Stimulated activated effector memory CD8-positive, alpha-beta T cell treated with anti-CD3 and anti-CD28 coated beads, Interleukin-12 subunit alpha, Interleukin-12 subunit beta, amount 100 ng/mL, for 72 hours (primary cell): ENCODE data around the gene LCORL.

Experiments used
- ATAC-seq: fragments of 150-1000 bp; cut with Tn5 transposase; 2 replicates; pipeline ENCODE4 v1.10.0; 2021
- DNase-seq, 2 donors: peaks; one replicate each; pipeline ENCODE4 v3.0.0; 2021 to 2022; ENCODE audit warnings: low spot score in 2 of 2
- H3K27ac Mint-ChIP-seq: one replicate; pipeline ENCODE4 v1.8.0; 2022; ENCODE audit warnings: mild to moderate bottlenecking, mixed read lengths
- H3K36me3 Mint-ChIP-seq: one replicate; pipeline ENCODE4 v1.8.0; 2022; ENCODE audit warnings: mild to moderate bottlenecking, mixed read lengths
- H3K4me1 Mint-ChIP-seq: one replicate; pipeline ENCODE4 v1.8.0; 2022; ENCODE audit warnings: mixed read lengths
- H3K4me3 Mint-ChIP-seq: one replicate; pipeline ENCODE4 v1.8.0; 2022; ENCODE audit warnings: mild to moderate bottlenecking, mixed read lengths
- H3K9me3 Mint-ChIP-seq: one replicate; pipeline ENCODE4 v1.8.0; 2022; ENCODE audit warnings: mixed read lengths

LCORL gene

DNA sequence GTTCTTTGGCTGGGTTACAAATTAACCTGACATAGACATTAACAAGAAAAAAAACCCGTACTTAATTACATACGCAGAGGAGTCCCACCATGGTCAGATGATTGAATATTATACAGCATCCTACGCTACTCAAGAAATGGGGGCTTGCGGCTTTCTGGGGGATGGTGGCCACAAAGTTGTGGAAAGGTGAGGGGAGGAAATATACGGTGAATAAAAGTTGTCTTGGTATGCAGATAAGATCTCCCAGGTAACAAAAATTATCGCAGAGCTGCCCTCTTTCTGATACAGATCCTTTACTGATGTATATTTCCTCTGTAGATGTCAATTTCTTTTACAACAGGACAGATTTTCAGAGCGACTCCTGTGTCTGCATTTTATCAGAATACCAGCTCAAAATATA is 211.9 kb downstream of the LCORL start:
- ATAC-seq (no peak), DNase-seq (no peak)
- Mint-ChIP-seq H3K36me3 (peaks cover 82% of the 10 kb centered on the region), H3K4me1 (peaks cover 48% of the 10 kb centered on the region), H3K27ac (peak overlapping the region; percentile 99), H3K4me3 (peak overlapping the region; percentile 97), H3K9me3 (no peaks in the 10 kb centered on the region)

DNA sequence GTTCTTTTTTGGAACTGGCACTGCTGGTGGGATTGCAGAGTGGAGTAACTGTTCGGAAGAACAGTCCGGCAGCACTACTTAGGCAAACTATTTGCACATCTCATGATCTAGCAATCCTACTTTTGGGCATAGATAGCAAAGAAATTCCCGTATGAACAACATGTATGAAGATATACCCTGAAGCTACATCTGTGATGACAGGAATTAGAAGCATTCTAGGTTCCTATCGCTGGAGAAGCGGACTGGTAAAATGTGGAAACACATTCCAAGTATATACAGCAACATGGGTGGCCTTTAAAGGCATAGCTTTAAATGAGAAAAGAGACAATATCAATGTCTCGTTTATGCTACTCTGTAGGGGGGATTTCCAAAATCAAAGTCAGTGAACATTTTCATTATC is 214.1 kb downstream of the LCORL start:
- no peak for ATAC-seq
- Mint-ChIP-seq H3K27ac (peak overlapping the region; percentile 76), H3K4me3 (peak overlapping the region; percentile 97), H3K36me3 (peaks cover 82% of the 10 kb centered on the region), H3K4me1 (peaks cover 54% of the 10 kb centered on the region), H3K9me3 (no peaks in the 10 kb centered on the region)
- no peak for DNase-seq

DNA sequence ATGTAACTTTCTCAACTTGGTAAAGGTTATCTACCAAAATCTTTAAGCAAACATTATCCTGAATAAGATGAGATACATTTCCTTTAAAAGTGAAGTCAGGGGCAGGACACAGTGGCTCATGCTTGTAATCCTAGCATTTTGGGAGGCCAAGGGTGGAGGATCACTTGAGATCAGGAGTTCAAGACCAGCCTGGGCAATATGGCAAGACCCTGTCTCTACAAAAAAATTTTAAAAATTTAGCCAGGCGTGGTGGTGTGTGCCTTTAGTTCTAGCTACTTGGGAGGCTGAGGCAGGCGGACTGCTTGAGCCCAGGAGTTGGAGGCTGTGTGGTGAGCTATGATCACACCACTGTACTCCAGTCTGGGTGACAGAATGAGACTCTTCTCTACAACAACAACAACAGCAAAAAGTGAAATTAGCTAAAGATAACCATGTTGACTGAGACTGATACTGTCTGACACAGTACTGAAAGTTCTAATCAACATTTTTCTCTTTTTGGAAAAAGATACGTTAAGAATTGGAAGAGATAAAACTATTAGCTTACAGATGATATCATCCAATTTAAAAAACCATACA is 215.9 kb downstream of the LCORL start:
- Mint-ChIP-seq H3K27ac (peak overlapping the region; percentile 60), H3K36me3 (peaks cover 85% of the 10 kb centered on the region), H3K4me3 (no peak overlapping the region), H3K9me3 (no peaks in the 10 kb centered on the region), H3K4me1 (peaks cover 43% of the 10 kb centered on the region)
- ATAC-seq: peak; percentile 41
- no peak for DNase-seq

DNA sequence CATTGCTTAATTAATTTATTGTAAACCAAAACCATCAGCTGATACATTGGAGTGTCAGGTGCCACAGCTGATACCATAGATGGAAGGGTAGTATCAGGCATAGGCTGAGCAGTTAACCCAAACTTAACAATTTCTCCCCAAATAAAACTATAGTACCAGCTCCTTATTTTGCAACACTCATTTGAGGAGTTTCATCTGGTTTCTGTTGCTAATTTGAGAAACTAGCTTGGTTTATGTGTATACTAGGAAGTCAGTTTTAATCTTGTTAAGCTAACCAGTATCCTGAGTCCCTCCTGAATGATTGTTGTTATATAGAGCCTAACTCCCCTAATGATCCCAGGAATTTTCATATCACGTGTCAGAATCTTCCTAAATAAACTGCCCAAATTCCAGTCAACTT is 223.7 kb downstream of the LCORL start:
- DNase-seq: no peak
- peak; percentile 47 for ATAC-seq
- Mint-ChIP-seq H3K9me3 (no peaks in the 10 kb centered on the region), H3K4me1 (no peaks in the 10 kb centered on the region), H3K27ac (peak overlapping the region; percentile 67), H3K4me3 (no peak overlapping the region), H3K36me3 (peaks cover 60% of the 10 kb centered on the region)

DNA sequence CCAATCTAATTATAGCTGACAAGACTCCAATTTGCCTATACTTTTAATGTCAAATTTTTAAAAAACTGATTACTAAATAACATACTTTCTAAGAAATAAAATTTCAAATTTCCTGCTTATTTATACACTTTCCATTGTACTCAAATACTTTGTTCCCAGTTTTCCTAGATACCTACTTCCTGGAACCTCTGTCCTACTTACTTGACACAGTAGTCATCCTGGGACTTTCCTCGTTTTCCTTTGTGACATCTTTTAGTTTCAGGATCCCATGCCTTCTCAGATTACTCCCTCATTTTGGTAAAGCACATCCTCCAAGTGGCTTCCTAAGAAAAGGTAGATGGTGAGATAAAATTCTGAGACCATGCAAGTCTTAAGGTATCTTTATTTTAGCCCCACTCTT is 226.8 kb downstream of the LCORL start:
- ATAC-seq (no peak), DNase-seq (no peak)
- Mint-ChIP-seq H3K36me3 (peaks cover 29% of the 10 kb centered on the region), H3K4me1 (no peaks in the 10 kb centered on the region), H3K27ac (no peak overlapping the region), H3K4me3 (no peak overlapping the region), H3K9me3 (no peaks in the 10 kb centered on the region)
